GM10248 (cell line): Measurements from ENCODE around the gene PSMG3.

Experiments used
- CTCF ChIA-PET: fragments of 300-600 bp; sonication (Branson Sonifier 250); formaldehyde crosslinking; extraction: SDS; loops from one replicate; lab custom pipeline; 2021; ENCODE audit warnings: antibody characterized with exemption; lab: Yijun Ruan, JAX
- POLR2A ChIA-PET: fragments of 350-650 bp; sonication (Branson Sonifier 250); formaldehyde crosslinking; extraction: SDS; loops from one replicate; lab custom pipeline; 2020; ENCODE audit warnings: antibody characterized with exemption; lab: Yijun Ruan, JAX
- DNase-seq: peaks from one replicate; pipeline ENCODE4 v3.0.0; 2012; ENCODE audit errors: extremely low spot score
- CTCF ChIP-seq: IDR thresholded peaks from 2 replicates; pipeline ENCODE4 v1.5.1; 2012; ENCODE audit warnings: mild to moderate bottlenecking, low read depth; ENCODE audit errors: extremely low read depth, missing control alignments, control extremely low read depth

PSMG3 gene

GRCh38 chr7:1559626-1560590, 9.9 kb downstream of the PSMG3 start:
- ChIA-PET CTCF (interaction anchor here (1.1 to 2.3 kb wide), 2 partner anchors 86 to 788 kb away, joined by 3 to 5 read pairs; no protein-coding TSS in a partner anchor), POLR2A (no interaction called here)
- DNase-seq: no peak
- TF ChIP-seq CTCF: no peak

GRCh38 chr7:1558841-1559625, 10.8 kb downstream of the PSMG3 start:
- ChIA-PET CTCF (interaction anchor here (1.1 to 2.3 kb wide), 4 partner anchors 8 to 789 kb away, joined by 3 to 5 read pairs (median 4); no protein-coding TSS in a partner anchor), POLR2A (no interaction called here)
- DNase-seq: no peak
- no peak for TF ChIP-seq CTCF

- no peak for TF ChIP-seq CTCF
- ChIA-PET POLR2A (no interaction called here), CTCF (interaction anchor here (1.6 kb wide), 2 partner anchors 9 to 11 kb away, joined by 3 to 5 read pairs; no protein-coding TSS in a partner anchor)
- no peak for DNase-seq
These were observed 11.5 kb downstream of the PSMG3 start for GRCh38 chr7:1558181-1558811.

- POLR2A ChIA-PET: no interaction called here
These were observed 12.1 kb downstream of the PSMG3 start for GRCh38 chr7:1557771-1558170.

GRCh38 chr7:1557006-1557405, 12.8 kb downstream of the PSMG3 start:
- no peak for DNase-seq
- TF ChIP-seq CTCF: no peak
- POLR2A ChIA-PET: no interaction called here
- CTCF ChIA-PET: interaction anchor here (1.6 kb wide), 2 partner anchors 10 kb away, joined by 3 to 5 read pairs; no protein-coding TSS in a partner anchor

More at GRCh38 chr7:1557771-1558170, 12.1 kb downstream of the PSMG3 start:
- CTCF ChIA-PET: interaction anchor here (1.6 kb wide), 2 partner anchors 10 to 11 kb away, joined by 3 to 5 read pairs; no protein-coding TSS in a partner anchor
- DNase-seq: no peak
- TF ChIP-seq CTCF: no peak
